Lower leg skin (tissue), 3 donors: ENCODE results near the gene GAS7.
"Not testable (repeated sequence)": the region's sequence is repeated elsewhere in the genome, so short reads cannot be mapped to it uniquely, and the experiment has no call there.

Experiments
- POLR2A ChIP-seq, 2 donors: fragments of 450-650 bp; IDR thresholded peaks; one replicate each; pipeline ENCODE4 v1.6.1; 2016 to 2017; ENCODE audit warnings: antibody characterized with exemption in 2 of 2, mild to moderate bottlenecking in 1 of 2, moderate library complexity in 1 of 2
- TF ChIP-seq, protein P1 (sequence below), 3 donors: fragments of 450-650 bp; IDR thresholded peaks; one replicate each; pipeline ENCODE4 v1.5.1; 2016; ENCODE audit warnings: antibody characterized with exemption in 3 of 3, mild to moderate bottlenecking in 3 of 3, moderate library complexity in 2 of 3

- TF ChIP-seq, protein P1, sequence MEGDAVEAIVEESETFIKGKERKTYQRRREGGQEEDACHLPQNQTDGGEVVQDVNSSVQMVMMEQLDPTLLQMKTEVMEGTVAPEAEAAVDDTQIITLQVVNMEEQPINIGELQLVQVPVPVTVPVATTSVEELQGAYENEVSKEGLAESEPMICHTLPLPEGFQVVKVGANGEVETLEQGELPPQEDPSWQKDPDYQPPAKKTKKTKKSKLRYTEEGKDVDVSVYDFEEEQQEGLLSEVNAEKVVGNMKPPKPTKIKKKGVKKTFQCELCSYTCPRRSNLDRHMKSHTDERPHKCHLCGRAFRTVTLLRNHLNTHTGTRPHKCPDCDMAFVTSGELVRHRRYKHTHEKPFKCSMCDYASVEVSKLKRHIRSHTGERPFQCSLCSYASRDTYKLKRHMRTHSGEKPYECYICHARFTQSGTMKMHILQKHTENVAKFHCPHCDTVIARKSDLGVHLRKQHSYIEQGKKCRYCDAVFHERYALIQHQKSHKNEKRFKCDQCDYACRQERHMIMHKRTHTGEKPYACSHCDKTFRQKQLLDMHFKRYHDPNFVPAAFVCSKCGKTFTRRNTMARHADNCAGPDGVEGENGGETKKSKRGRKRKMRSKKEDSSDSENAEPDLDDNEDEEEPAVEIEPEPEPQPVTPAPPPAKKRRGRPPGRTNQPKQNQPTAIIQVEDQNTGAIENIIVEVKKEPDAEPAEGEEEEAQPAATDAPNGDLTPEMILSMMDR (IDR thresholded peaks at IDR 0.05) = not testable (repeated sequence)
- not testable (repeated sequence) for TF ChIP-seq POLR2A (IDR thresholded peaks at IDR 0.05)
Observed at GRCh38 chr17:10002567-10003360, 195.6 kb downstream of the GAS7 start.
